Kidney (tissue), 14 donors: ENCODE measurements around the gene CCDC136. TPM values are rescaled to one million over a fixed set of nuclear protein-coding genes. Genes with fewer than 3 reads are reported as not detected.

ENCODE experiments used
- DNase-seq, 5 donors: peaks; one replicate each; pipeline ENCODE4 v3.0.0-alpha.2; 2013 to 2020
- FAIRE-seq: peaks from 2 replicates; lab custom pipeline; 2012; peaks lifted over from hg19 to GRCh38; lab: Jason Lieb, UNC
- H3K27ac ChIP-seq, 2 donors: one replicate each; pipeline ENCODE4 v1.7.0; 2013; ENCODE audit warnings: low read depth in 2 of 2, low read length in 2 of 2, inconsistent platforms in 1 of 2
- H3K27me3 ChIP-seq: one replicate; pipeline ENCODE4 v1.7.1; 2013; ENCODE audit warnings: low read length, inconsistent platforms; ENCODE audit not compliant: control insufficient read depth, insufficient read depth
- H3K36me3 ChIP-seq, 3 donors: one replicate each; pipeline versions ENCODE4 v1.7.0 to v1.7.1; 2013; ENCODE audit warnings: low read length in 3 of 3, control low read depth in 1 of 3, inconsistent platforms in 1 of 3; ENCODE audit not compliant: insufficient read depth in 3 of 3, control insufficient read depth in 2 of 3
- H3K4me1 ChIP-seq, 3 donors: one replicate each; pipeline versions ENCODE4 v1.7.0 to v1.7.1; 2013; ENCODE audit warnings: low read length in 3 of 3, inconsistent platforms in 1 of 3, low read depth in 1 of 3; ENCODE audit not compliant: control insufficient read depth in 2 of 3, insufficient read depth in 2 of 3
- H3K4me3 ChIP-seq, 3 donors: one replicate each; pipeline versions ENCODE4 v1.7.0 to v1.8.1; 2013; ENCODE audit warnings: low read length in 3 of 3, control low read depth in 1 of 3, inconsistent platforms in 1 of 3
- H3K9ac ChIP-seq, 3 donors: one replicate each; pipeline versions ENCODE4 v1.7.0 to v1.7.1; 2013; ENCODE audit warnings: low read length in 3 of 3, control low read depth in 1 of 3, inconsistent platforms in 1 of 3
- H3K9me3 ChIP-seq, 3 donors: one replicate each; pipeline versions ENCODE4 v1.7.0 to v1.7.1; 2013; ENCODE audit warnings: low read length in 3 of 3, control low read depth in 1 of 3, inconsistent platforms in 1 of 3; ENCODE audit not compliant: control insufficient read depth in 2 of 3, insufficient read depth in 1 of 3
- intact Hi-C: fragments of 100-400 bp; cut with DNase I; formaldehyde crosslinking; loops from one replicate; pipeline ENCODE4 v1.11.1; 2022
- polyA plus RNA-seq: library from polyadenylated mRNA; stranded (reverse); fragments of 350-450 nt; fragmentation: Illumina TruSeq; extraction: RNeasy Lipid Tissue Mini Kit (QIAGEN cat#74804); gene quantifications from one replicate; pipeline ENCODE4 v1.2.3, GENCODE V29; 2014; ENCODE audit warnings: low read depth, low replicate concordance; ENCODE audit not compliant: insufficient read depth
- total RNA-seq: library from RNA; stranded (reverse); fragmentation: NEBNext Ultra II Directional; extraction: Animal tissue kit (Norgen Biotek cat#: 25700); gene quantifications from one replicate; pipeline ENCODE4 v1.2.1, GENCODE V29; 2021
- TF ChIP-seq, protein P1 (sequence below): IDR thresholded peaks from 3 replicates; pipeline ENCODE4 v1.5.1; 2012; ENCODE audit warnings: mild to moderate bottlenecking, moderate library complexity, borderline replicate concordance; ENCODE audit not compliant: insufficient read depth; ENCODE audit errors: extremely low read depth
- donor health status: control.
- donor health status: control.
- donor health status: control.
- donor health status: control.
- donor health status: control.
- donor health status: DM: yes; HTN: yes; CAD: no.
- donor health status: Normal renal cell carcinoma (clear cell type).

The CCDC136 gene
- total and polyA plus RNA-seq, 2 donors from 2014 or later = 1.4 to 4.2 TPM

DNA sequence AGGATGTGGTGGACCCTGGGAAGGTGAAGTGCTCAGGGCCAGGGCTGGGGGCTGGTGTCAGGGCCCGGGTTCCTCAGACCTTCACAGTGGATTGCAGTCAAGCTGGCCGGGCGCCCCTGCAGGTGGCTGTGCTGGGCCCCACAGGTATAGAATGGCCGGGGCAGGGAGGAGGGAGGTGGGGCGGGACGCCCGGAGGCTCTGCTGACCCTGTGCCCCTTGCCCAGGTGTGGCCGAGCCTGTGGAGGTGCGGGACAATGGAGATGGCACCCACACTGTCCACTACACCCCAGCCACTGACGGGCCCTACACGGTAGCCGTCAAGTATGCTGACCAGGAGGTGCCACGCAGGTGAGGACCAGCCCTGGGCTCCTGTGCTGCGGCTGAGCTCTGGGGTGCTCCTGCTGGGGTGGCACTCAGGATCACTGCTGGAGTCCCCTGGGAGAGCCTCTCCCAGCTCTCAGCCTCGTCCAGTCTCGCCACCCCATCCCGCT lies 56.0 kb downstream of the CCDC136 start:
- intact Hi-C loops = no loop called here
- no peak for FAIRE-seq
- Histone ChIP-seq H3K4me3 (no peak overlapping the region), H3K4me1 (peaks cover 0 to 5% (median 0%) of the 10 kb centered on the region in 3 donors), H3K27me3 (no peaks in the 10 kb centered on the region), H3K27ac (no peak overlapping the region), H3K9me3 (no peaks in the 10 kb centered on the region), H3K36me3 (no peaks in the 10 kb centered on the region), H3K9ac (no peak overlapping the region)
- DNase-seq = peak in 1 of 5 donors; percentile 70
- TF ChIP-seq, protein P1, sequence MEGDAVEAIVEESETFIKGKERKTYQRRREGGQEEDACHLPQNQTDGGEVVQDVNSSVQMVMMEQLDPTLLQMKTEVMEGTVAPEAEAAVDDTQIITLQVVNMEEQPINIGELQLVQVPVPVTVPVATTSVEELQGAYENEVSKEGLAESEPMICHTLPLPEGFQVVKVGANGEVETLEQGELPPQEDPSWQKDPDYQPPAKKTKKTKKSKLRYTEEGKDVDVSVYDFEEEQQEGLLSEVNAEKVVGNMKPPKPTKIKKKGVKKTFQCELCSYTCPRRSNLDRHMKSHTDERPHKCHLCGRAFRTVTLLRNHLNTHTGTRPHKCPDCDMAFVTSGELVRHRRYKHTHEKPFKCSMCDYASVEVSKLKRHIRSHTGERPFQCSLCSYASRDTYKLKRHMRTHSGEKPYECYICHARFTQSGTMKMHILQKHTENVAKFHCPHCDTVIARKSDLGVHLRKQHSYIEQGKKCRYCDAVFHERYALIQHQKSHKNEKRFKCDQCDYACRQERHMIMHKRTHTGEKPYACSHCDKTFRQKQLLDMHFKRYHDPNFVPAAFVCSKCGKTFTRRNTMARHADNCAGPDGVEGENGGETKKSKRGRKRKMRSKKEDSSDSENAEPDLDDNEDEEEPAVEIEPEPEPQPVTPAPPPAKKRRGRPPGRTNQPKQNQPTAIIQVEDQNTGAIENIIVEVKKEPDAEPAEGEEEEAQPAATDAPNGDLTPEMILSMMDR = no peak

DNA sequence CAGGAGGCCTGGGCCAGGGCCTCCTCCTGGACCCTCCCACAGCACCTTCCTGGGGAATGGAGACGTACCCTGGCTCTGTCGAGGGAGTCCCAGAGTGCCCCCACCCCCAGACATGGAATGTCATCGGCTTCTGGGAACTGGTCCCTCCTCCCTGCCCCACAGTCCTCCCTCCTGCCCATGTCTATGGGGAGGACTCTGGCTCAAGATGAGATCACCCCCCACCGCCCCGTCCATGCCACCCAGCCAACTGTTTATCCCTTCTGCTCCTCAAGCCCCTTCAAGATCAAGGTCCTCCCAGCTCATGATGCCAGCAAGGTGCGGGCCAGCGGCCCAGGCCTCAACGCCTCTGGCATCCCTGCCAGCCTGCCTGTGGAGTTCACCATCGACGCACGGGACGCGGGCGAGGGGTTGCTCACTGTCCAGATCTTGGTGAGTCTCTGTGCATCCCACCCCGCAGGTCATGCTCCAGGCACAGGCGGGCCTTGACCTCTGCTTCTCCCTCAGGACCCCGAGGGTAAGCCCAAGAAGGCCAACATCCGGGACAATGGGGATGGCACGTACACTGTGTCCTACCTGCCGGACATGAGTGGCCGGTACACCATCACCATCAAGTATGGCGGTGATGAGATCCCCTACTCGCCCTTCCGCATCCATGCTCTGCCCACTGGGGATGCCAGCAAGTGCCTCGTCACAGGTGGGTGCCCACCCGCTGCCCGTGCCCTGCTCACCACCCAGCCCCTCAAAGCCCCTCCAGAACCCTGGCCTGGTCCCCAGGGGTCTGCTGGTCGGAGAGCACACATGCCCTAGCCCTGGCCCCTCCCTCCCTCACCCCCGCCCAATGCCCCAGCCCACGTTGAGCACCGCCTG lies 56.8 kb downstream of the CCDC136 start:
- intact Hi-C loops = no loop called here
- FAIRE-seq = no peak
- DNase-seq = peak in 1 of 5 donors; percentile 52

DNA sequence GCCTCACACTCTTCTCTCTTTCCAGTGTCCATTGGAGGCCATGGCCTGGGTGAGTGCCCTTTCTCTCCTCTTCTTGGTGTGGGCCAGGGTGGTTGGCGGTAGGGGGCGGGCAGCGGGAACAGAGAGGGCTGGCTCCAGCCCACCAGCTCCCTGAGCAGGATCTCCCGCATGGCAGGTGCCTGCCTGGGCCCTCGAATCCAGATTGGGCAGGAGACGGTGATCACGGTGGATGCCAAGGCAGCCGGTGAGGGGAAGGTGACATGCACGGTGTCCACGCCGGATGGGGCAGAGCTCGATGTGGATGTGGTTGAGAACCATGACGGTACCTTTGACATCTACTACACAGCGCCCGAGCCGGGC lies 57.4 kb downstream of the CCDC136 start:
- TF ChIP-seq, protein P1 = no peak
- H3K36me3 ChIP-seq = no peaks in the 10 kb centered on the region
- intact Hi-C loops = no loop called here

More for the DNA sequence above, 56.8 kb downstream of the CCDC136 start:
- no peaks in the 10 kb centered on the region for H3K36me3 ChIP-seq
- H3K9me3 ChIP-seq = no peaks in the 10 kb centered on the region
- TF ChIP-seq, protein P1 = no peak
- no peak overlapping the region for H3K27ac ChIP-seq
- no peak overlapping the region for H3K4me3 ChIP-seq
- no peaks in the 10 kb centered on the region for H3K27me3 ChIP-seq
- H3K9ac ChIP-seq = no peak overlapping the region
- peaks cover 0 to 5% (median 0%) of the 10 kb centered on the region in 3 donors for H3K4me1 ChIP-seq

More for the DNA sequence above, 57.4 kb downstream of the CCDC136 start:
- no peak overlapping the region for H3K9ac ChIP-seq
- FAIRE-seq (no peak), DNase-seq (no peak)
- no peak overlapping the region for H3K4me3 ChIP-seq
- no peak overlapping the region for H3K27ac ChIP-seq
- H3K27me3 ChIP-seq = no peaks in the 10 kb centered on the region
- peaks cover 0 to 5% (median 0%) of the 10 kb centered on the region in 3 donors for H3K4me1 ChIP-seq
- no peaks in the 10 kb centered on the region for H3K9me3 ChIP-seq
